ENCODE data around the gene G3BP2.

DNA sequence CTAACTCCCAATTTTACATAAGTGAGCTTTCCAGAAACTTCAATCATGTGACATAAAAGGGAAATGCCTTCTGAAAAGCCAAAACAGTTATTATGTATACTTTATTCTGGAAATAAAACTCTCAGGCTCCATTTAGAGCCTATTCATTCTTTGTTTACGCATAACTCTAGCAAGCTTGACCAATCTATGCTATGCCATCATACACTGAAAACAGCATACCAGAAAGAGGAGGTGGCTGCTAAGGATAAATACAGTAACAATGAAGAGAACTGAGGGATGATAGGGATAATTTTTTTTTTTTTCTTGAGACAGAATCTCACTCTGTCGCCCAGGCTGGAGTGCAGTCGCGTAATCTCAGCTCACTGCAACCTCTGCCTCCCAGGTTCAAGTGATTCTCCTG, 67.3 kb downstream of the G3BP2 start:
- TF ChIP-seq, protein P1, sequence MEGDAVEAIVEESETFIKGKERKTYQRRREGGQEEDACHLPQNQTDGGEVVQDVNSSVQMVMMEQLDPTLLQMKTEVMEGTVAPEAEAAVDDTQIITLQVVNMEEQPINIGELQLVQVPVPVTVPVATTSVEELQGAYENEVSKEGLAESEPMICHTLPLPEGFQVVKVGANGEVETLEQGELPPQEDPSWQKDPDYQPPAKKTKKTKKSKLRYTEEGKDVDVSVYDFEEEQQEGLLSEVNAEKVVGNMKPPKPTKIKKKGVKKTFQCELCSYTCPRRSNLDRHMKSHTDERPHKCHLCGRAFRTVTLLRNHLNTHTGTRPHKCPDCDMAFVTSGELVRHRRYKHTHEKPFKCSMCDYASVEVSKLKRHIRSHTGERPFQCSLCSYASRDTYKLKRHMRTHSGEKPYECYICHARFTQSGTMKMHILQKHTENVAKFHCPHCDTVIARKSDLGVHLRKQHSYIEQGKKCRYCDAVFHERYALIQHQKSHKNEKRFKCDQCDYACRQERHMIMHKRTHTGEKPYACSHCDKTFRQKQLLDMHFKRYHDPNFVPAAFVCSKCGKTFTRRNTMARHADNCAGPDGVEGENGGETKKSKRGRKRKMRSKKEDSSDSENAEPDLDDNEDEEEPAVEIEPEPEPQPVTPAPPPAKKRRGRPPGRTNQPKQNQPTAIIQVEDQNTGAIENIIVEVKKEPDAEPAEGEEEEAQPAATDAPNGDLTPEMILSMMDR (conservative IDR thresholded peaks at IDR 0.05; ENCODE audit: low read depth in 2 of 2): no peak
- TF ChIP-seq EZH2 (IDR thresholded peaks at IDR 0.05; ENCODE audit: low read depth, unreplicated experiment): no peak
- no peak for TF ChIP-seq JUNB (IDR thresholded peaks at IDR 0.05; ENCODE audit: unreplicated experiment)
- TF ChIP-seq POLR2AphosphoS5 (IDR thresholded peaks at IDR 0.05; ENCODE audit: low read depth): no peak
- no peak for TF ChIP-seq CREB1 (CRISPR knock-in tag; IDR thresholded peaks at IDR 0.05; ENCODE audit: low read depth)
- no peak for TF ChIP-seq STAT1 (IDR thresholded peaks at IDR 0.05; ENCODE audit: unreplicated experiment)
- TF ChIP-seq EZH2phosphoT487 (IDR thresholded peaks at IDR 0.05; ENCODE audit: unreplicated experiment): no peak
- TF ChIP-seq, protein P2, sequence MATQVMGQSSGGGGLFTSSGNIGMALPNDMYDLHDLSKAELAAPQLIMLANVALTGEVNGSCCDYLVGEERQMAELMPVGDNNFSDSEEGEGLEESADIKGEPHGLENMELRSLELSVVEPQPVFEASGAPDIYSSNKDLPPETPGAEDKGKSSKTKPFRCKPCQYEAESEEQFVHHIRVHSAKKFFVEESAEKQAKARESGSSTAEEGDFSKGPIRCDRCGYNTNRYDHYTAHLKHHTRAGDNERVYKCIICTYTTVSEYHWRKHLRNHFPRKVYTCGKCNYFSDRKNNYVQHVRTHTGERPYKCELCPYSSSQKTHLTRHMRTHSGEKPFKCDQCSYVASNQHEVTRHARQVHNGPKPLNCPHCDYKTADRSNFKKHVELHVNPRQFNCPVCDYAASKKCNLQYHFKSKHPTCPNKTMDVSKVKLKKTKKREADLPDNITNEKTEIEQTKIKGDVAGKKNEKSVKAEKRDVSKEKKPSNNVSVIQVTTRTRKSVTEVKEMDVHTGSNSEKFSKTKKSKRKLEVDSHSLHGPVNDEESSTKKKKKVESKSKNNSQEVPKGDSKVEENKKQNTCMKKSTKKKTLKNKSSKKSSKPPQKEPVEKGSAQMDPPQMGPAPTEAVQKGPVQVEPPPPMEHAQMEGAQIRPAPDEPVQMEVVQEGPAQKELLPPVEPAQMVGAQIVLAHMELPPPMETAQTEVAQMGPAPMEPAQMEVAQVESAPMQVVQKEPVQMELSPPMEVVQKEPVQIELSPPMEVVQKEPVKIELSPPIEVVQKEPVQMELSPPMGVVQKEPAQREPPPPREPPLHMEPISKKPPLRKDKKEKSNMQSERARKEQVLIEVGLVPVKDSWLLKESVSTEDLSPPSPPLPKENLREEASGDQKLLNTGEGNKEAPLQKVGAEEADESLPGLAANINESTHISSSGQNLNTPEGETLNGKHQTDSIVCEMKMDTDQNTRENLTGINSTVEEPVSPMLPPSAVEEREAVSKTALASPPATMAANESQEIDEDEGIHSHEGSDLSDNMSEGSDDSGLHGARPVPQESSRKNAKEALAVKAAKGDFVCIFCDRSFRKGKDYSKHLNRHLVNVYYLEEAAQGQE (IDR thresholded peaks at IDR 0.05; ENCODE audit: unreplicated experiment): no peak
- TF ChIP-seq ZNF331 (CRISPR knock-in tag; IDR thresholded peaks at IDR 0.05; ENCODE audit: low read depth): no peak
- TF ChIP-seq, protein P3, sequence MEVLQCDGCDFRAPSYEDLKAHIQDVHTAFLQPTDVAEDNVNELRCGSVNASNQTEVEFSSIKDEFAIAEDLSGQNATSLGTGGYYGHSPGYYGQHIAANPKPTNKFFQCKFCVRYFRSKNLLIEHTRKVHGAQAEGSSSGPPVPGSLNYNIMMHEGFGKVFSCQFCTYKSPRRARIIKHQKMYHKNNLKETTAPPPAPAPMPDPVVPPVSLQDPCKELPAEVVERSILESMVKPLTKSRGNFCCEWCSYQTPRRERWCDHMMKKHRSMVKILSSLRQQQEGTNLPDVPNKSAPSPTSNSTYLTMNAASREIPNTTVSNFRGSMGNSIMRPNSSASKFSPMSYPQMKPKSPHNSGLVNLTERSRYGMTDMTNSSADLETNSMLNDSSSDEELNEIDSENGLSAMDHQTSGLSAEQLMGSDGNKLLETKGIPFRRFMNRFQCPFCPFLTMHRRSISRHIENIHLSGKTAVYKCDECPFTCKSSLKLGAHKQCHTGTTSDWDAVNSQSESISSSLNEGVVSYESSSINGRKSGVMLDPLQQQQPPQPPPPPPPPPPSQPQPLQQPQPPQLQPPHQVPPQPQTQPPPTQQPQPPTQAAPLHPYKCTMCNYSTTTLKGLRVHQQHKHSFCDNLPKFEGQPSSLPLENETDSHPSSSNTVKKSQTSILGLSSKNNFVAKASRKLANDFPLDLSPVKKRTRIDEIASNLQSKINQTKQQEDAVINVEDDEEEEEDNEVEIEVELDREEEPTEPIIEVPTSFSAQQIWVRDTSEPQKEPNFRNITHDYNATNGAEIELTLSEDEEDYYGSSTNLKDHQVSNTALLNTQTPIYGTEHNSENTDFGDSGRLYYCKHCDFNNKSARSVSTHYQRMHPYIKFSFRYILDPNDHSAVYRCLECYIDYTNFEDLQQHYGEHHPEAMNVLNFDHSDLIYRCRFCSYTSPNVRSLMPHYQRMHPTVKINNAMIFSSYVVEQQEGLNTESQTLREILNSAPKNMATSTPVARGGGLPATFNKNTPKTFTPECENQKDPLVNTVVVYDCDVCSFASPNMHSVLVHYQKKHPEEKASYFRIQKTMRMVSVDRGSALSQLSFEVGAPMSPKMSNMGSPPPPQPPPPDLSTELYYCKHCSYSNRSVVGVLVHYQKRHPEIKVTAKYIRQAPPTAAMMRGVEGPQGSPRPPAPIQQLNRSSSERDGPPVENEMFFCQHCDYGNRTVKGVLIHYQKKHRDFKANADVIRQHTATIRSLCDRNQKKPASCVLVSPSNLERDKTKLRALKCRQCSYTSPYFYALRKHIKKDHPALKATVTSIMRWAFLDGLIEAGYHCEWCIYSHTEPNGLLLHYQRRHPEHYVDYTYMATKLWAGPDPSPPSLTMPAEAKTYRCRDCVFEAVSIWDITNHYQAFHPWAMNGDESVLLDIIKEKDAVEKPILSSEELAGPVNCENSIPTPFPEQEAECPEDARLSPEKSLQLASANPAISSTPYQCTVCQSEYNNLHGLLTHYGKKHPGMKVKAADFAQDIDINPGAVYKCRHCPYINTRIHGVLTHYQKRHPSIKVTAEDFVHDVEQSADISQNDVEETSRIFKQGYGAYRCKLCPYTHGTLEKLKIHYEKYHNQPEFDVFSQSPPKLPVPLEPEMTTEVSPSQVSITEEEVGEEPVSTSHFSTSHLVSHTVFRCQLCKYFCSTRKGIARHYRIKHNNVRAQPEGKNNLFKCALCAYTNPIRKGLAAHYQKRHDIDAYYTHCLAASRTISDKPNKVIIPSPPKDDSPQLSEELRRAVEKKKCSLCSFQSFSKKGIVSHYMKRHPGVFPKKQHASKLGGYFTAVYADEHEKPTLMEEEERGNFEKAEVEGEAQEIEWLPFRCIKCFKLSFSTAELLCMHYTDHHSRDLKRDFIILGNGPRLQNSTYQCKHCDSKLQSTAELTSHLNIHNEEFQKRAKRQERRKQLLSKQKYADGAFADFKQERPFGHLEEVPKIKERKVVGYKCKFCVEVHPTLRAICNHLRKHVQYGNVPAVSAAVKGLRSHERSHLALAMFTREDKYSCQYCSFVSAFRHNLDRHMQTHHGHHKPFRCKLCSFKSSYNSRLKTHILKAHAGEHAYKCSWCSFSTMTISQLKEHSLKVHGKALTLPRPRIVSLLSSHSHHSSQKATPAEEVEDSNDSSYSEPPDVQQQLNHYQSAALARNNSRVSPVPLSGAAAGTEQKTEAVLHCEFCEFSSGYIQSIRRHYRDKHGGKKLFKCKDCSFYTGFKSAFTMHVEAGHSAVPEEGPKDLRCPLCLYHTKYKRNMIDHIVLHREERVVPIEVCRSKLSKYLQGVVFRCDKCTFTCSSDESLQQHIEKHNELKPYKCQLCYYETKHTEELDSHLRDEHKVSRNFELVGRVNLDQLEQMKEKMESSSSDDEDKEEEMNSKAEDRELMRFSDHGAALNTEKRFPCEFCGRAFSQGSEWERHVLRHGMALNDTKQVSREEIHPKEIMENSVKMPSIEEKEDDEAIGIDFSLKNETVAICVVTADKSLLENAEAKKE (CRISPR knock-in tag; IDR thresholded peaks at IDR 0.05): no peak
- no peak for TF ChIP-seq ZNF114 (CRISPR knock-in tag; IDR thresholded peaks at IDR 0.05)
- TF ChIP-seq NANOG (IDR thresholded peaks at IDR 0.05; ENCODE audit: borderline replicate concordance): no peak
- TF ChIP-seq, protein P4, sequence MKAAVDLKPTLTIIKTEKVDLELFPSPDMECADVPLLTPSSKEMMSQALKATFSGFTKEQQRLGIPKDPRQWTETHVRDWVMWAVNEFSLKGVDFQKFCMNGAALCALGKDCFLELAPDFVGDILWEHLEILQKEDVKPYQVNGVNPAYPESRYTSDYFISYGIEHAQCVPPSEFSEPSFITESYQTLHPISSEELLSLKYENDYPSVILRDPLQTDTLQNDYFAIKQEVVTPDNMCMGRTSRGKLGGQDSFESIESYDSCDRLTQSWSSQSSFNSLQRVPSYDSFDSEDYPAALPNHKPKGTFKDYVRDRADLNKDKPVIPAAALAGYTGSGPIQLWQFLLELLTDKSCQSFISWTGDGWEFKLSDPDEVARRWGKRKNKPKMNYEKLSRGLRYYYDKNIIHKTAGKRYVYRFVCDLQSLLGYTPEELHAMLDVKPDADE (IDR thresholded peaks at IDR 0.05): no peak
